Karpas-422 (cell line): ENCODE measurements around the gene HOXA2. TPM values are rescaled to one million over a fixed set of nuclear protein-coding genes. Genes with fewer than 3 reads are reported as not detected.

Experiments
- DNase-seq: peaks from one replicate; pipeline ENCODE4 v3.0.0-alpha.2; 2015
- H2AFZ ChIP-seq: fragments of 200-600 bp; sonication (generic); 2 replicates; pipeline ENCODE4 v1.6.1; 2014; ENCODE audit warnings: antibody characterized with exemption, low read length, mixed read lengths
- H3K27ac ChIP-seq: fragments of 200-600 bp; sonication (generic); 2 replicates; pipeline ENCODE4 v1.5.1; 2014; ENCODE audit warnings: mild to moderate bottlenecking, low read length, moderate library complexity
- H3K27me3 ChIP-seq: fragments of 200-600 bp; sonication (generic); 2 replicates; pipeline ENCODE4 v1.6.1; 2014; ENCODE audit warnings: low read length, mixed read lengths
- H3K36me3 ChIP-seq: fragments of 200-600 bp; sonication (generic); 2 replicates; pipeline ENCODE4 v1.6.1; 2014; ENCODE audit warnings: low read length, mixed read lengths; ENCODE audit not compliant: insufficient read depth
- H3K4me1 ChIP-seq: fragments of 200-600 bp; sonication (generic); 2 replicates; pipeline ENCODE4 v1.6.1; 2014; ENCODE audit warnings: mild to moderate bottlenecking, low read length, mixed read lengths
- H3K4me2 ChIP-seq: fragments of 200-600 bp; sonication (generic); 2 replicates; pipeline ENCODE4 v1.6.1; 2014; ENCODE audit warnings: low read length, low read depth, mild to moderate bottlenecking; ENCODE audit not compliant: poor library complexity, severe bottlenecking
- H3K4me3 ChIP-seq: fragments of 200-600 bp; sonication (generic); 2 replicates; pipeline ENCODE4 v1.5.1; 2014; ENCODE audit warnings: mild to moderate bottlenecking, antibody characterized with exemption, low read length, mixed read lengths
- H3K79me2 ChIP-seq: fragments of 200-600 bp; sonication (generic); 2 replicates; pipeline ENCODE4 v1.6.1; 2014; ENCODE audit warnings: mild to moderate bottlenecking, low read length, mixed read lengths
- H3K9ac ChIP-seq: fragments of 200-600 bp; sonication (generic); 2 replicates; pipeline ENCODE4 v1.6.0; 2014; ENCODE audit warnings: low read length
- H3K9me2 ChIP-seq: fragments of 200-600 bp; sonication (generic), shearing (Covaris generic); replicated peaks from 2 replicates; pipeline ENCODE4 v1.6.0; 2014; ENCODE audit warnings: mild to moderate bottlenecking, low read length, moderate library complexity; ENCODE audit not compliant: insufficient read depth
- H3K9me3 ChIP-seq: fragments of 300-700, 200-600 bp; sonication (generic); 2 replicates; pipeline ENCODE4 v1.6.1; 2014; ENCODE audit warnings: low read length, mixed read lengths
- H4K20me1 ChIP-seq: fragments of 200-600 bp; sonication (generic); 2 replicates; pipeline ENCODE4 v1.6.1; 2014; ENCODE audit warnings: mild to moderate bottlenecking, antibody characterized with exemption, low read length, low read depth; ENCODE audit not compliant: insufficient read depth
- total RNA-seq: library from RNA; depleted of rRNA; stranded (reverse); fragments of >200 nt; shearing (Covaris generic); gene quantifications from 2 replicates; pipeline ENCODE4 v1.2.3, GENCODE V29; 2014; ENCODE audit warnings: low replicate concordance

Gene HOXA2
- total RNA-seq, 1 experiment from 2014 or later: 0.41 TPM

- H3K9ac ChIP-seq: peak within 1 kb of the TSS; percentile 84
- peak within 1 kb of the TSS; percentile 88 for H3K4me2 ChIP-seq
- H2AFZ ChIP-seq: no peak within 1 kb of the TSS
- no peak for DNase-seq
- H3K4me3 ChIP-seq: peak within 1 kb of the TSS; percentile 84; the same call in 1 of the 2 replicates
- no peaks in the 10 kb centered on the region for H3K27me3 ChIP-seq
- peaks cover 37% of the 10 kb centered on the region for H3K79me2 ChIP-seq
- H3K36me3 ChIP-seq: peaks cover 11% of the 10 kb centered on the region; the same call in 1 of the 2 replicates
- H3K27ac ChIP-seq: no peak within 1 kb of the TSS
- no peaks in the 10 kb centered on the region for H3K9me3 ChIP-seq
- no peaks in the 10 kb centered on the region for H4K20me1 ChIP-seq
- H3K4me1 ChIP-seq: peaks cover 31% of the 10 kb centered on the region
- H3K9me2 ChIP-seq: no peaks in the 10 kb centered on the region
These were observed 44.9 kb upstream of the HOXA2 start, which contains the start of gene HOXA6 for GRCh38 chr7:27147199-27148030. Gene HOXA6 (minus strand): TSS chr7:27147774. CDS start chr7:27147749, 25 bp downstream.

DNA sequence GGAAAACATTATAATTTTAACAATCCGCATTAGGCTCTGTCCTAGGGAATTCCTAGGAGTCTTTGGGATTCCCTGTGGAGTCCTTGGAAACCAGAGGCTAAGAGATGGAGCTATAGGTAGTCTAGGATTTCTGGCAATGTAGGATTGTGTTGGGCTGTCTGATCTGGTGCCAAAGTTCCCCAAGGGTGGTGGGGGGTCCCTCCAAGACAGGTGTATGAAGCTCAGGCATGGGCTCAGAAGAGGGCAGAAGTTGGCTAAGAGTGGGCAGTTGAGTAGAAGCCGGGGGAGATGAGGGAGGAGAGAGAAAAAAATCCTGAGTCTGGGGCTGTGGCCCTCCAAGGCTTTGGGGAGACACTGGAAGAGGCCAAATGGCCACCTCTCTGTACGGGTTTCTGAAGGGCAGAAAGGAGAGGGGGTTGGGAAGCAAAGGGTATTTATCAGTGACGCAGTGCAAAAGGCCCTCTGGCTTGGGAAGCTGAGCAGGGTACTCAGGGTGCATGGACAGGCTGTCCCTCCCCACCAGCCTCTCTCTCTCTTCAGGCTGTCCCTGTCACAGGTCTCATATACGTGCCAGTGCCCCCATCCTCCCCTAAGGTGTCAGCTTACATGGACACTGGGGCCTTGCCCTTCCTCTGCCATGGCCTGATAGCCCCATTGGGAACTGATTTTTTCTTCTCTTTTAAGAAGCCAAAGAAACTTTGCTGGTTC is 44.2 kb upstream of the HOXA2 start:
- Histone ChIP-seq H3K4me2 (no peak overlapping the region), H3K27me3 (no peaks in the 10 kb centered on the region), H3K4me3 (no peak overlapping the region), H3K36me3 (peaks cover 11% of the 10 kb centered on the region; the same call in 1 of the 2 replicates), H3K9ac (no peak overlapping the region), H3K9me3 (no peaks in the 10 kb centered on the region), H3K27ac (no peak overlapping the region), H4K20me1 (no peaks in the 10 kb centered on the region), H3K9me2 (no peaks in the 10 kb centered on the region), H3K79me2 (peaks cover 37% of the 10 kb centered on the region), H2AFZ (no peak overlapping the region), H3K4me1 (peaks cover 24% of the 10 kb centered on the region)
- no peak for DNase-seq

DNA sequence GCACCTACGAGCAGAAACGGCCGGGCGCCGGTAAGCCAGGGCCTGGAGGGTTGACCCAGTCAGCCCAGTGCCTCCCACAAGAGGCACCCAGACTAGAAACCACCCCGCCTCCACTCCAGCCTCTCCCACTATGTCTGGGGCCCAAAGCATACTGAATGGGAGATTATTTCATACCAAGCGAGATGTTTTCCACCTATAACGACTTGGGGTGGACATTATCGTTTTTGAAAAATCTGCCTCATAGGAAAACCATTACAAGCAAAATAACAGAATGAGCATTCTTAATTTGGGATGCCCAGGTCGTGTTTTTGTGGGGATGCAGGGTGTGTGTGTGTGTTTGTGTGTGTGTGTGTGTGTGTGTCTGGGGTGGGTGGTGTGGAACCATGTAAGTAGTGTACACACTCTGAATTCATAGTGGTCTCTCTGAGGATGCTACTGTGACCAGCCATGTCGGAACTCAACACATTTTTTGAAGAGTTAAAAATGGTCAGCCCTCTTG is 43.5 kb upstream of the HOXA2 start:
- Histone ChIP-seq H3K79me2 (peaks cover 37% of the 10 kb centered on the region), H2AFZ (no peak overlapping the region), H3K4me3 (no peak overlapping the region), H3K27ac (no peak overlapping the region), H4K20me1 (no peaks in the 10 kb centered on the region), H3K27me3 (no peaks in the 10 kb centered on the region), H3K9ac (no peak overlapping the region), H3K4me2 (no peak overlapping the region), H3K36me3 (peaks cover 11% of the 10 kb centered on the region; the same call in 1 of the 2 replicates), H3K4me1 (peaks cover 17% of the 10 kb centered on the region), H3K9me3 (no peaks in the 10 kb centered on the region), H3K9me2 (no peaks in the 10 kb centered on the region)
- no peak for DNase-seq

GRCh38 chr7:27145165-27145913 is 42.9 kb upstream of the HOXA2 start:
- Histone ChIP-seq H3K4me2 (no peak overlapping the region), H3K9ac (no peak overlapping the region), H3K79me2 (peaks cover 35% of the 10 kb centered on the region)

DNA sequence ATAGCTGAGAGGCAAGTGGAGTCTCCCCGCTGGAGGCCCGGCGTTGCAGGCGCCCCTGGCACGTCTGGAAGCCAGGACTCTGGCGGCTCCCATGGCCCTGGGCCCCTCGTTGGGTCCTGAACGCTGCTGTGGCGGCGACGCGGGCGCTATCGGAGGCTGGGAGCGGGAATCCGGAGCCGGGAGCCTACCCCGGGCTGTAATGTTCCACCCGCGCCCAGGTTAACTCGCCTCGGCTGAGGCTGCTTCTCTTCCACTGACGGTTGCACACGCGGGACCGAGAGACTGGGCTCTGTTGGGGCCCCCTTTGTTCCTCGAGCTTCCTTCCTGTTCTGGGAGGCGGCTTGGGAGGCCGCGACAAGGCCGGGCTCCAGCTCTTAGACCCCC is 42.3 kb upstream of the HOXA2 start:
- H3K4me2 ChIP-seq: no peak overlapping the region
- H3K9me2 ChIP-seq: no peaks in the 10 kb centered on the region
- no peak overlapping the region for H2AFZ ChIP-seq
- peaks cover 29% of the 10 kb centered on the region for H3K79me2 ChIP-seq
- DNase-seq: no peak
- no peak overlapping the region for H3K27ac ChIP-seq
- H3K9ac ChIP-seq: no peak overlapping the region
- H3K9me3 ChIP-seq: no peaks in the 10 kb centered on the region
- H3K27me3 ChIP-seq: no peaks in the 10 kb centered on the region
- no peak overlapping the region for H3K4me3 ChIP-seq
- H3K36me3 ChIP-seq: peaks cover 11% of the 10 kb centered on the region; the same call in 1 of the 2 replicates
- H3K4me1 ChIP-seq: peaks cover 16% of the 10 kb centered on the region
- H4K20me1 ChIP-seq: no peaks in the 10 kb centered on the region

More at GRCh38 chr7:27145165-27145913, 42.9 kb upstream of the HOXA2 start:
- H3K4me1 ChIP-seq: peaks cover 16% of the 10 kb centered on the region
- no peaks in the 10 kb centered on the region for H4K20me1 ChIP-seq
- H3K9me2 ChIP-seq: no peaks in the 10 kb centered on the region
- no peak overlapping the region for H3K27ac ChIP-seq
- H3K27me3 ChIP-seq: no peaks in the 10 kb centered on the region
- H3K36me3 ChIP-seq: peaks cover 11% of the 10 kb centered on the region; the same call in 1 of the 2 replicates
- no peak overlapping the region for H3K4me3 ChIP-seq
- no peak for DNase-seq
- no peaks in the 10 kb centered on the region for H3K9me3 ChIP-seq
- H2AFZ ChIP-seq: no peak overlapping the region

GRCh38 chr7:27143950-27144780 is 41.7 kb upstream of the HOXA2 start:
- Histone ChIP-seq H3K9me2 (no peaks in the 10 kb centered on the region), H3K4me3 (no peak overlapping the region), H3K36me3 (peaks cover 11% of the 10 kb centered on the region; the same call in 1 of the 2 replicates), H3K27me3 (no peaks in the 10 kb centered on the region), H3K27ac (no peak overlapping the region), H3K4me2 (no peak overlapping the region), H3K9me3 (no peaks in the 10 kb centered on the region), H3K4me1 (peaks cover 13% of the 10 kb centered on the region), H2AFZ (no peak overlapping the region), H3K9ac (no peak overlapping the region), H3K79me2 (peaks cover 23% of the 10 kb centered on the region), H4K20me1 (no peaks in the 10 kb centered on the region)
- no peak for DNase-seq
